Nephron progenitor cell (in vitro differentiated cells): Measurements from ENCODE around the gene TSPOAP1.
A peak's percentile ranks its signal among the peaks of the same experiment; 100 is the strongest.

Experiments used
- DNase-seq: peaks from one replicate; pipeline ENCODE4 v3.0.0; 2021
- H3K27ac Mint-ChIP-seq: 2 replicates; pipeline ENCODE4 v1.8.0; 2021; ENCODE audit warnings: mild to moderate bottlenecking, moderate library complexity, mixed read lengths
- H3K27me3 Mint-ChIP-seq: 2 replicates; pipeline ENCODE4 v1.8.0; 2021; ENCODE audit warnings: mild to moderate bottlenecking, low read depth, mixed read lengths; ENCODE audit not compliant: poor library complexity
- H3K36me3 Mint-ChIP-seq: 2 replicates; pipeline ENCODE4 v1.8.0; 2021; ENCODE audit warnings: low read depth, mixed read lengths
- H3K4me1 Mint-ChIP-seq: 2 replicates; pipeline ENCODE4 v1.8.0; 2021; ENCODE audit warnings: mixed read lengths
- H3K4me3 Mint-ChIP-seq: 2 replicates; pipeline ENCODE4 v1.8.0; 2021; ENCODE audit warnings: mild to moderate bottlenecking, moderate library complexity, mixed read lengths
- H3K9me3 Mint-ChIP-seq: 2 replicates; pipeline ENCODE4 v1.8.0; 2021; ENCODE audit warnings: mild to moderate bottlenecking, moderate library complexity, mixed read lengths
- CTCF ChIP-seq: fragments of 200-600 bp; sonication (generic); IDR thresholded peaks from 2 replicates; pipeline ENCODE4 v1.5.0; 2021; ENCODE audit warnings: antibody characterized with exemption

The TSPOAP1 gene

GRCh38 chr17:58357312-58358297 is 29.0 kb upstream of the TSPOAP1 start:
- H3K9me3 Mint-ChIP-seq, result no peaks in the 10 kb centered on the region
- H3K36me3 Mint-ChIP-seq, result no peaks in the 10 kb centered on the region
- TF ChIP-seq CTCF, result no peak
- H3K27ac Mint-ChIP-seq, result no peak overlapping the region
- no peak overlapping the region for H3K4me3 Mint-ChIP-seq
- no peaks in the 10 kb centered on the region for H3K27me3 Mint-ChIP-seq
- peaks cover 48% of the 10 kb centered on the region for H3K4me1 Mint-ChIP-seq
- DNase-seq, result no peak

- peaks cover 2% of the 10 kb centered on the region for H3K27me3 Mint-ChIP-seq
- no peak overlapping the region for H3K27ac Mint-ChIP-seq
- DNase-seq, result no peak
- H3K36me3 Mint-ChIP-seq, result peaks cover 7% of the 10 kb centered on the region
- no peaks in the 10 kb centered on the region for H3K9me3 Mint-ChIP-seq
- TF ChIP-seq CTCF, result no peak
- no peak overlapping the region for H3K4me3 Mint-ChIP-seq
- H3K4me1 Mint-ChIP-seq, result peaks cover 43% of the 10 kb centered on the region
These were observed 27.6 kb upstream of the TSPOAP1 start for GRCh38 chr17:58356231-58356630.

DNA sequence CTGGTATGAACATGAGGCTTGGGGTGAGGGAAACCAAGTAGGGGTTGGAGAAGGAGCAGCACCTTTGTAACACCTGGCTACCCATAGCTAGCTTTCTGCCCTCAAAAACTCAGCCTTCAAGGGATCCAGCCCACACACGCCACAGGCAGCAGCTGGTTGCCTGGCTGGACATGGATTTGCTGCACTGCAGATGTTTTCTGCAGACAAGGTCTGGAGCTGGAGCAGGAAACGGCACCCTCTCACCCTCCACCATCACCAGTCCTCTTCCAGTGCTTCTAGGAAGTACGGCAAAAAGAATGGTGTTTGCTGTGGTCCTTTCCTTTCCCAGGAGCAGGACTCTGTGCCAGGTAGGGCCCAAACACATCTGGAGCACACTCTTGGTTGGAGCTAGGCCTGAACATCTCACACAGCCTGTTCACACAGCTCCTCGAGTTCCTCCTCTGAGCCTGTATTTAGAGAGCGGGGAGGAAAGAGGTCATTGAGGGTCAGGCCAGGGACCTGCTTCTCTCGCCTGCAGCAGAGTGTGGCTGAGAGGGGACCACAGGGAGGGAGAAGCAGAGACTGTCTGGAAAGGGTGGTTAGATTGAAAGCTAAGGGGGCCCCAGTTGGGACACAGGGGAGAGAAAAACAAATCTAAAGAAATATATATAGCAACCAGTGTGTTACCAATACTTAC is 26.1 kb upstream of the TSPOAP1 start:
- no peak for TF ChIP-seq CTCF
- Mint-ChIP-seq H3K36me3 (peaks cover 14% of the 10 kb centered on the region), H3K27me3 (peaks cover 2% of the 10 kb centered on the region), H3K4me3 (no peak overlapping the region), H3K27ac (peak overlapping the region; percentile 15), H3K4me1 (peaks cover 50% of the 10 kb centered on the region), H3K9me3 (no peaks in the 10 kb centered on the region)
- no peak for DNase-seq

DNA sequence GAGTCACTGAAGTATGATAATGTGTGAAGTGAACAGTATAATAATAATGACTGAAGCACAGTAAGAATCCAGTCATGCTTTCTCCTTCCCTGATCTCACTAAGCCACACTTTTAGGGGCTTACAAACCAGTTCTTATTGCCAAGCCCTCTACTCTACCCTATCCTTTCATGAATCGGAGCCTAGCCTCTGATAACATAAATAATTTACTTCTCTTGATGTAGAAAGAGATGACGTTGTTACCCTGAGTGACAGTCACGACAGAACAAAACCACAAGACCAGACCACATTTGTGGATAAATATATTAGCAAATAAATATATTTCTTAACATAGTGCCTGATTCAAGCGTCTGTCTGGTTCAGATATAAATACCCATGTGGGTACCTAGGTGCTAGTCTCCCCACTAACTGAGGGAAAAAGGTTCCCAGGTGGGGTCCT is 24.8 kb upstream of the TSPOAP1 start:
- DNase-seq, result no peak
- H3K36me3 Mint-ChIP-seq, result peaks cover 27% of the 10 kb centered on the region
- H3K27me3 Mint-ChIP-seq, result peaks cover 2% of the 10 kb centered on the region
- TF ChIP-seq CTCF, result no peak
- peak overlapping the region; percentile 100 for H3K4me3 Mint-ChIP-seq
- H3K9me3 Mint-ChIP-seq, result no peaks in the 10 kb centered on the region
- H3K4me1 Mint-ChIP-seq, result peaks cover 54% of the 10 kb centered on the region
- peak overlapping the region; percentile 93 for H3K27ac Mint-ChIP-seq

- H3K36me3 Mint-ChIP-seq, result peaks cover 31% of the 10 kb centered on the region
- H3K9me3 Mint-ChIP-seq, result no peaks in the 10 kb centered on the region
- H3K27ac Mint-ChIP-seq, result peak overlapping the region; percentile 93
- no peak for TF ChIP-seq CTCF
- peak overlapping the region; percentile 100 for H3K4me3 Mint-ChIP-seq
- peaks cover 2% of the 10 kb centered on the region for H3K27me3 Mint-ChIP-seq
- H3K4me1 Mint-ChIP-seq, result peaks cover 54% of the 10 kb centered on the region
- no peak for DNase-seq
These were observed 24.2 kb upstream of the TSPOAP1 start for GRCh38 chr17:58352596-58353388.
